ENCODE results near the gene CEP164. TPM values are rescaled to one million over a fixed set of nuclear protein-coding genes. Genes with fewer than 3 reads are reported as not detected.

The CEP164 gene
- total RNA-seq, 4 donors from 2014 or later: 23.1 to 56.5 (median 29.0) TPM

GRCh38 chr11:117335399-117335798, 7.7 kb downstream of the CEP164 start:
- WGBS, 2 donors: 93 to 95% methylated on average over 5 of the region's 5 CpGs
- intact Hi-C loops (cut with DNase I): no loop called here
- Histone ChIP-seq H3K4me3 (replicated peaks in 1 of 3) (no peak overlapping the region), H3K27ac (no peak overlapping the region), H3K27me3 (no peaks in the 10 kb centered on the region), H3K36me3 (no peaks in the 10 kb centered on the region), H3K4me1 (no peaks in the 10 kb centered on the region), H3K9me3 (no peaks in the 10 kb centered on the region)
- no peak for DNase-seq
- no peak for TF ChIP-seq POLR2A (IDR thresholded peaks at IDR 0.05)
- no peak for TF ChIP-seq CTCF (IDR thresholded peaks at IDR 0.05)

DNA sequence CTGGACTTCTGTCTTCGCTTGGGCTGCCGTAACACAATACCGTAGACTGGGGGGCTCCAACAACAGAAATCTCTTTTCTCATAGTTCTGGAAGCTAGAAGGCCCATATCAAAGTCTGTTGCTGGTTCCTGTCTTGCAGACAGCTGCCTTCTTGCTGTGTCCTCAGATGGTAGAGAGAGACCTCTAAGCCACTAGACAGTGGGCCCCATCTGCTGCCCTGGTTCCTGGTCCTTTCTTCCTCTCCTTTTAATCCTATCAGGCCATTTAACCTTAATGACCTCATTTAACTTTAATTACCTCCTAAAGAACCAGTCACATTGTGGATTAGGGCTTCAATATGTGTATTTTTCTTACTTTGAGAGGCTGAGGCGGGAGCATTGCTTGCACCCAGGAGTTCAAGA, 9.4 kb downstream of the CEP164 start:
- H3K27me3 ChIP-seq: no peaks in the 10 kb centered on the region
- no peaks in the 10 kb centered on the region for H3K4me1 ChIP-seq
- intact Hi-C loops (cut with DNase I): no loop called here
- no peak overlapping the region for H3K4me3 ChIP-seq (replicated peaks in 1 of 3)
- peaks cover 7% of the 10 kb centered on the region in 2 donors for H3K36me3 ChIP-seq
- H3K9me3 ChIP-seq: no peaks in the 10 kb centered on the region
- no peak for TF ChIP-seq CTCF (IDR thresholded peaks at IDR 0.05)
- TF ChIP-seq POLR2A (IDR thresholded peaks at IDR 0.05): no peak
- WGBS, 2 donors: 96 to 100% methylated on average over 4 of the region's 4 CpGs
- H3K27ac ChIP-seq: no peak overlapping the region
- DNase-seq: no peak

DNA sequence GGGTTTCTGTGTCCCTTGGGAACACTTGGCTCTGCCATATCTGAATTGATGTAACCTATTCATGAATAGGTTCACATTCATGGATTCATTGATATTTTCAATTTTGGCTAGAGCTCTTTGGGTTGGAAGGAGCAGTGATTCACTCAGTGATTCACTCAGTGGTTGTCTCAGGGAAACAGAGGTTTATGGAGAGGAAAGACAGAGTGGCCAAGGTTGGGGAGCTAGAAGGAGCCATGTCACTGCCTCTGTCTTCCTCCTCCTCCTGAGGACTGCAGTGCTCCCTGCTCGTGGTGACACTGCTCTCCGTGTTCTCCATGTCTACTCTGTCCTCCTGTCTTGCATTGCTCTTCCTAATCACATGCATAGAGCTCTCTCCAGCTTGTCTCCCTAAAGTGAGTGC, 17.4 kb downstream of the CEP164 start:
- H3K36me3 ChIP-seq: peaks cover 17 to 21% of the 10 kb centered on the region in 2 donors
- peaks cover 0 to 8% of the 10 kb centered on the region in 2 donors for H3K4me1 ChIP-seq
- H3K27ac ChIP-seq: no peak overlapping the region
- no peak for TF ChIP-seq CTCF (IDR thresholded peaks at IDR 0.05)
- TF ChIP-seq POLR2A (IDR thresholded peaks at IDR 0.05): no peak
- intact Hi-C loops (cut with DNase I): no loop called here
- H3K27me3 ChIP-seq: no peaks in the 10 kb centered on the region
- H3K9me3 ChIP-seq: no peaks in the 10 kb centered on the region
- H3K4me3 ChIP-seq (replicated peaks in 1 of 3): no peak overlapping the region
- WGBS, 2 donors: 90 to 100% methylated on average over 2 of the region's 2 CpGs
- no peak for DNase-seq

DNA sequence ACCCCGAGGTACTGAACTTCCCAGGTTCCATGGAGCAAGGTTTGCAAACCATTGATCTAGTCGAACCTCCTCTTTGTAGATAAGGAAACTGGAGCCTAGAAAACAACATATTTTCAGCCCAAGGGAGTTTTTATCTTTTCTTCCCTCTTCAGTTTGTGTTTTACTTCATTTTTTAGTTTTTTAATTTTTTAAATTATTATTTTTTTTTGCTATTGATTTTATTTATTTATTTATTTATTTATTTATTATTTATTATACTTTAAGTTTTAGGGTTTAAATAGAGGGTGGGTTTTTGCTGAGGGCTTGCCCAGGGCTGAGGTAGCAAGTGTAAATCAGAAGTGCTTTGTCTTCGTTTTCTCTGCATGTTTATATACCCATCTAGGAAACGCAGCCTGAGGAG, 26.9 kb downstream of the CEP164 start:
- intact Hi-C loops (cut with DNase I): no loop called here
- no peaks in the 10 kb centered on the region for H3K27me3 ChIP-seq
- H3K27ac ChIP-seq: no peak overlapping the region
- no peak for TF ChIP-seq POLR2A (IDR thresholded peaks at IDR 0.05)
- TF ChIP-seq CTCF (IDR thresholded peaks at IDR 0.05): no peak
- no peaks in the 10 kb centered on the region for H3K4me1 ChIP-seq
- no peaks in the 10 kb centered on the region for H3K9me3 ChIP-seq
- H3K36me3 ChIP-seq: peaks cover 16 to 26% of the 10 kb centered on the region in 2 donors
- no peak overlapping the region for H3K4me3 ChIP-seq (replicated peaks in 1 of 3)
- WGBS, 2 donors: 93 to 98% methylated on average over 4 of the region's 4 CpGs
- no peak for DNase-seq

GRCh38 chr11:117356126-117356890, 28.7 kb downstream of the CEP164 start:
- H3K36me3 ChIP-seq: peaks cover 20 to 26% of the 10 kb centered on the region in 2 donors
- H3K27me3 ChIP-seq: no peaks in the 10 kb centered on the region
- 88 to 95% methylated on average over 4 to 8 of the region's 9 CpGs for WGBS, 2 donors
- no peak overlapping the region for H3K4me3 ChIP-seq (replicated peaks in 1 of 3)
- no peak overlapping the region for H3K27ac ChIP-seq
- no peaks in the 10 kb centered on the region for H3K9me3 ChIP-seq
- H3K4me1 ChIP-seq: no peaks in the 10 kb centered on the region
- intact Hi-C loops (cut with DNase I): no loop called here
- TF ChIP-seq POLR2A (IDR thresholded peaks at IDR 0.05) (no peak), CTCF (IDR thresholded peaks at IDR 0.05) (no peak)
- no peak for DNase-seq

All from thyroid gland (tissue), 4 donors.